ENCODE measurements around the gene FAM171A2.

The FAM171A2 gene

GRCh38 chr17:44324092-44324570, 39.5 kb downstream of the FAM171A2 start:
- H2BK120ac ChIP-seq (ENCODE audit: insufficient read depth, low read length, poor library complexity) = peak overlapping the region; percentile 16
- peak overlapping the region; percentile 67 for H4K91ac ChIP-seq (ENCODE audit: low read depth, low read length)
- H3K4me1 ChIP-seq (ENCODE audit: control insufficient read depth in 1 of 2, insufficient read depth in 2 of 2, low read length in 2 of 2) = peaks cover 4 to 12% of the 10 kb centered on the region in 2 experiments
- H3K18ac ChIP-seq (ENCODE audit: low read length) = peak overlapping the region; percentile 68
- peak overlapping the region; percentile 7 for H3K14ac ChIP-seq (ENCODE audit: low read length)
- H3K27me3 ChIP-seq (ENCODE audit: insufficient read depth, low read length) = no peaks in the 10 kb centered on the region
- peak overlapping the region; percentile 59 for H4K8ac ChIP-seq (ENCODE audit: low read depth, low read length)
- H3K9me3 ChIP-seq (ENCODE audit: insufficient read depth, low read depth, low read length) = peaks cover 2% of the 10 kb centered on the region
- peak overlapping the region; percentile 27 for H2BK5ac ChIP-seq (ENCODE audit: low read depth, low read length, poor library complexity)
- peaks cover 31 to 33% of the 10 kb centered on the region in 2 experiments for H3K36me3 ChIP-seq (ENCODE audit: control insufficient read depth in 1 of 2, insufficient read depth in 2 of 2, low read length in 2 of 2)
- peak overlapping the region; percentile 74 for H3K4me2 ChIP-seq (ENCODE audit: low read length)
- H3K23ac ChIP-seq (ENCODE audit: low read length) = peak overlapping the region; percentile 34
- H3K79me1 ChIP-seq (ENCODE audit: low read length) = peaks cover 11% of the 10 kb centered on the region
- peak overlapping the region; percentile 83 for H3K9ac ChIP-seq (ENCODE audit: low read length)
- H3K4me3 ChIP-seq (ENCODE audit: low read depth, low read length) = peak overlapping the region; percentile 97
- H3K79me2 ChIP-seq (ENCODE audit: control insufficient read depth, insufficient read depth, low read length, poor library complexity) = peaks cover 11% of the 10 kb centered on the region
- H2BK12ac ChIP-seq (ENCODE audit: low read length) = no peak overlapping the region
- H3K27ac ChIP-seq (ENCODE audit: low read depth, low read length) = no peak overlapping the region
- peak overlapping the region; percentile 1 for H2AK5ac ChIP-seq (ENCODE audit: low read length)
- WGBS (ENCODE audit: extremely low coverage, insufficient coverage, insufficient read length) = no CpG with 5 or more reads among the region's 38 CpGs
- peak overlapping the region; percentile 70 for H3K4ac ChIP-seq (ENCODE audit: low read depth, low read length)
- peak; percentile 33 to 53 for DNase-seq
- no peak overlapping the region for H2AFZ ChIP-seq (ENCODE audit: insufficient read depth, low read length, poor library complexity)
- peak overlapping the region; percentile 67 for H4K12ac ChIP-seq (ENCODE audit: low read depth, low read length)

GRCh38 chr17:44323359-44324091, 40.1 kb downstream of the FAM171A2 start:
- H3K9ac ChIP-seq (ENCODE audit: low read length) = peak overlapping the region; percentile 83

GRCh38 chr17:44322236-44322895, 41.3 kb downstream of the FAM171A2 start:
- H3K14ac ChIP-seq (ENCODE audit: low read length) = no peak overlapping the region
- H3K4me1 ChIP-seq (ENCODE audit: control insufficient read depth in 1 of 2, insufficient read depth in 2 of 2, low read length in 2 of 2) = peaks cover 4 to 12% of the 10 kb centered on the region in 2 experiments
- peaks cover 11% of the 10 kb centered on the region for H3K79me2 ChIP-seq (ENCODE audit: control insufficient read depth, insufficient read depth, low read length, poor library complexity)
- no peak overlapping the region for H3K27ac ChIP-seq (ENCODE audit: low read depth, low read length)
- no CpG with 5 or more reads among the region's 11 CpGs for WGBS (ENCODE audit: extremely low coverage, insufficient coverage, insufficient read length)
- peaks cover 31 to 33% of the 10 kb centered on the region in 2 experiments for H3K36me3 ChIP-seq (ENCODE audit: control insufficient read depth in 1 of 2, insufficient read depth in 2 of 2, low read length in 2 of 2)
- H3K4me3 ChIP-seq (ENCODE audit: low read depth, low read length) = no peak overlapping the region
- H3K9ac ChIP-seq (ENCODE audit: low read length) = no peak overlapping the region
- DNase-seq = no peak
- H4K12ac ChIP-seq (ENCODE audit: low read depth, low read length) = no peak overlapping the region
- peaks cover 2% of the 10 kb centered on the region for H3K9me3 ChIP-seq (ENCODE audit: insufficient read depth, low read depth, low read length)
- no peak overlapping the region for H3K4ac ChIP-seq (ENCODE audit: low read depth, low read length)
- no peak overlapping the region for H2AK5ac ChIP-seq (ENCODE audit: low read length)
- H3K4me2 ChIP-seq (ENCODE audit: low read length) = no peak overlapping the region
- no peak overlapping the region for H2BK5ac ChIP-seq (ENCODE audit: low read depth, low read length, poor library complexity)
- H3K79me1 ChIP-seq (ENCODE audit: low read length) = peaks cover 11% of the 10 kb centered on the region
- H4K91ac ChIP-seq (ENCODE audit: low read depth, low read length) = no peak overlapping the region
- no peak overlapping the region for H2BK12ac ChIP-seq (ENCODE audit: low read length)
- no peak overlapping the region for H3K18ac ChIP-seq (ENCODE audit: low read length)
- H4K8ac ChIP-seq (ENCODE audit: low read depth, low read length) = no peak overlapping the region
- no peak overlapping the region for H3K23ac ChIP-seq (ENCODE audit: low read length)
- H3K27me3 ChIP-seq (ENCODE audit: insufficient read depth, low read length) = peaks cover under 1% of the 10 kb centered on the region
- H2AFZ ChIP-seq (ENCODE audit: insufficient read depth, low read length, poor library complexity) = no peak overlapping the region
- H2BK120ac ChIP-seq (ENCODE audit: insufficient read depth, low read length, poor library complexity) = no peak overlapping the region

More at GRCh38 chr17:44323359-44324091, 40.1 kb downstream of the FAM171A2 start:
- WGBS (ENCODE audit: extremely low coverage, insufficient coverage, insufficient read length) = no CpG with 5 or more reads among the region's 27 CpGs
- peak overlapping the region; percentile 7 for H3K14ac ChIP-seq (ENCODE audit: low read length)
- no peak overlapping the region for H4K91ac ChIP-seq (ENCODE audit: low read depth, low read length)
- no peak overlapping the region for H2AK5ac ChIP-seq (ENCODE audit: low read length)
- no peak overlapping the region for H3K27ac ChIP-seq (ENCODE audit: low read depth, low read length)
- H3K79me2 ChIP-seq (ENCODE audit: control insufficient read depth, insufficient read depth, low read length, poor library complexity) = peaks cover 11% of the 10 kb centered on the region
- peaks cover 2% of the 10 kb centered on the region for H3K9me3 ChIP-seq (ENCODE audit: insufficient read depth, low read depth, low read length)
- H3K18ac ChIP-seq (ENCODE audit: low read length) = no peak overlapping the region
- DNase-seq = no peak
- no peak overlapping the region for H2BK120ac ChIP-seq (ENCODE audit: insufficient read depth, low read length, poor library complexity)
- no peak overlapping the region for H3K23ac ChIP-seq (ENCODE audit: low read length)
- no peaks in the 10 kb centered on the region for H3K27me3 ChIP-seq (ENCODE audit: insufficient read depth, low read length)
- peaks cover 31 to 33% of the 10 kb centered on the region in 2 experiments for H3K36me3 ChIP-seq (ENCODE audit: control insufficient read depth in 1 of 2, insufficient read depth in 2 of 2, low read length in 2 of 2)
- H3K79me1 ChIP-seq (ENCODE audit: low read length) = peaks cover 11% of the 10 kb centered on the region
- H2BK12ac ChIP-seq (ENCODE audit: low read length) = no peak overlapping the region
- no peak overlapping the region for H2BK5ac ChIP-seq (ENCODE audit: low read depth, low read length, poor library complexity)
- no peak overlapping the region for H4K12ac ChIP-seq (ENCODE audit: low read depth, low read length)
- H3K4ac ChIP-seq (ENCODE audit: low read depth, low read length) = peak overlapping the region; percentile 70
- peak overlapping the region; percentile 97 for H3K4me3 ChIP-seq (ENCODE audit: low read depth, low read length)
- H4K8ac ChIP-seq (ENCODE audit: low read depth, low read length) = no peak overlapping the region
- H3K4me2 ChIP-seq (ENCODE audit: low read length) = peak overlapping the region; percentile 74
- H3K4me1 ChIP-seq (ENCODE audit: control insufficient read depth in 1 of 2, insufficient read depth in 2 of 2, low read length in 2 of 2) = peaks cover 4 to 12% of the 10 kb centered on the region in 2 experiments
- no peak overlapping the region for H2AFZ ChIP-seq (ENCODE audit: insufficient read depth, low read length, poor library complexity)

GRCh38 chr17:44321246-44322120, 42.2 kb downstream of the FAM171A2 start:
- no peak overlapping the region for H3K18ac ChIP-seq (ENCODE audit: low read length)
- H3K79me2 ChIP-seq (ENCODE audit: control insufficient read depth, insufficient read depth, low read length, poor library complexity) = peaks cover 11% of the 10 kb centered on the region
- peaks cover 11% of the 10 kb centered on the region for H3K79me1 ChIP-seq (ENCODE audit: low read length)
- no peak overlapping the region for H2BK5ac ChIP-seq (ENCODE audit: low read depth, low read length, poor library complexity)
- H3K4me1 ChIP-seq (ENCODE audit: control insufficient read depth in 1 of 2, insufficient read depth in 2 of 2, low read length in 2 of 2) = peaks cover 4 to 12% of the 10 kb centered on the region in 2 experiments
- WGBS (ENCODE audit: extremely low coverage, insufficient coverage, insufficient read length) = no CpG with 5 or more reads among the region's 21 CpGs
- no peak overlapping the region for H3K23ac ChIP-seq (ENCODE audit: low read length)
- H2AK5ac ChIP-seq (ENCODE audit: low read length) = no peak overlapping the region
- H3K9me3 ChIP-seq (ENCODE audit: insufficient read depth, low read depth, low read length) = peaks cover 2% of the 10 kb centered on the region
- no peak for DNase-seq
- no peak overlapping the region for H3K4ac ChIP-seq (ENCODE audit: low read depth, low read length)
- peaks cover 31 to 33% of the 10 kb centered on the region in 2 experiments for H3K36me3 ChIP-seq (ENCODE audit: control insufficient read depth in 1 of 2, insufficient read depth in 2 of 2, low read length in 2 of 2)
- H4K91ac ChIP-seq (ENCODE audit: low read depth, low read length) = no peak overlapping the region
- H2BK120ac ChIP-seq (ENCODE audit: insufficient read depth, low read length, poor library complexity) = no peak overlapping the region
- peaks cover 2% of the 10 kb centered on the region for H3K27me3 ChIP-seq (ENCODE audit: insufficient read depth, low read length)
- H3K4me2 ChIP-seq (ENCODE audit: low read length) = no peak overlapping the region
- H2AFZ ChIP-seq (ENCODE audit: insufficient read depth, low read length, poor library complexity) = no peak overlapping the region
- H2BK12ac ChIP-seq (ENCODE audit: low read length) = no peak overlapping the region
- no peak overlapping the region for H4K8ac ChIP-seq (ENCODE audit: low read depth, low read length)
- no peak overlapping the region for H3K4me3 ChIP-seq (ENCODE audit: low read depth, low read length)
- H4K12ac ChIP-seq (ENCODE audit: low read depth, low read length) = no peak overlapping the region
- no peak overlapping the region for H3K27ac ChIP-seq (ENCODE audit: low read depth, low read length)
- H3K14ac ChIP-seq (ENCODE audit: low read length) = no peak overlapping the region
- H3K9ac ChIP-seq (ENCODE audit: low read length) = no peak overlapping the region
